Brain microvascular endothelial cell (primary cell): Measurements from ENCODE around the gene RAB20.
"Not testable (repeated sequence)": the region's sequence is repeated elsewhere in the genome, so short reads cannot be mapped to it uniquely, and the experiment has no call there.

ENCODE experiments used
- DNase-seq: peaks from one replicate; pipeline ENCODE4 v3.0.0-alpha.2; 2020
- H3K27ac ChIP-seq: fragments of 250-450 bp; sonication (Bioruptor Pico); 2 replicates; pipeline ENCODE4 v1.5.1; 2020; ENCODE audit warnings: mild to moderate bottlenecking, moderate library complexity
- H3K27me3 ChIP-seq: fragments of 250-450 bp; sonication (Bioruptor Pico); replicated peaks from 2 replicates; pipeline ENCODE4 v1.5.1; 2020; ENCODE audit warnings: mild to moderate bottlenecking
- H3K36me3 ChIP-seq: fragments of 250-450 bp; sonication (Bioruptor Pico); replicated peaks from 2 replicates; pipeline ENCODE4 v1.5.1; 2020; ENCODE audit warnings: mild to moderate bottlenecking
- H3K4me3 ChIP-seq: 2 replicates; pipeline ENCODE4 v1.5.1; 2011; ENCODE audit warnings: low read depth, mild to moderate bottlenecking, control low read depth, low read length, moderate library complexity
- CTCF ChIP-seq: IDR thresholded peaks from 2 replicates; pipeline ENCODE4 v1.5.1; 2011; ENCODE audit warnings: low read depth, mild to moderate bottlenecking, moderate library complexity, low read length, control low read depth, inconsistent platforms; ENCODE audit errors: missing control alignments
- in situ Hi-C: cut with HindIII; loops from 2 replicates; pipeline ENCODE4 v1.10.0; 2017; ENCODE audit warnings: low sequenced_read_pairs, low pct_ligation_motif_present

The RAB20 gene, protein sequence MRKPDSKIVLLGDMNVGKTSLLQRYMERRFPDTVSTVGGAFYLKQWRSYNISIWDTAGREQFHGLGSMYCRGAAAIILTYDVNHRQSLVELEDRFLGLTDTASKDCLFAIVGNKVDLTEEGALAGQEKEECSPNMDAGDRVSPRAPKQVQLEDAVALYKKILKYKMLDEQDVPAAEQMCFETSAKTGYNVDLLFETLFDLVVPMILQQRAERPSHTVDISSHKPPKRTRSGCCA

DNA sequence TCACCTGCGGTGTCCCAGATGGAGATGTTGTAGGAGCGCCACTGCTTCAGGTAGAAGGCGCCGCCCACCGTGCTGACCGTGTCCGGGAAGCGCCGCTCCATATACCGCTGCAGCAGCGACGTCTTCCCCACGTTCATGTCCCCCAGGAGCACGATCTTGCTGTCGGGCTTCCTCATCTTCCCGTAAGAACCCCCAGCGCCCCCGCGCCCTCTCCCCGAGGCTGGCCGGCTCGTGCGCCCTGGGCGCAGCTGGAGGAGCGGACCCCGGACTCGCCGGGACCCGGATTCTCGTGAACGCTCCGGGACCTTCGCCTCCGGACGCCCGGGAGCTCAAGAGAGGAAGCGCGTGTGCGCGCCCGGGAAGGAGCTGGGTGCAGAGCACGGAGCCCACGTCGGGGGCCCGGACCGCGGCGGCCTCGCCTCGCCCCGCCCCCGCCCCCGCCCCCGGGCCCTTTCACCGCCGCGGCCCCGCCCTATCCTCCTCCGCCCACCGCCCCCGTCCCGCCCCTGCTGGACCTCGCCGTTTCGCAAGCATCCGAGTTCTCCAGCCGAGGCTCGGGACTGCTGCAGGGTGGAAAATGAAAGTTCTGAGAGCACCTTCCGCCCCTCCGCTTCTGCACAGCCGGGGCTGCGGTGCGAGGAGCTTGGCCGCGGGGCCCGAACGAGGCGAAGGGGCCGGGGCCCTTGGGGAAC, at the start of gene RAB20:
Gene RAB20, minus strand, starts transcription at position 379 of the 692 bp plus-strand sequence. Its CDS starts 203 bp downstream, at position 176.
- peak; percentile 72 for DNase-seq
- no peaks in the 10 kb centered on the region for H3K36me3 ChIP-seq
- in situ Hi-C loops = no loop called here
- peak within 1 kb of the TSS; percentile 78 for H3K4me3 ChIP-seq
- peak within 1 kb of the TSS; percentile 2 for H3K27ac ChIP-seq
- no peaks in the 10 kb centered on the region for H3K27me3 ChIP-seq
- TF ChIP-seq CTCF = no peak

GRCh38 chr13:110610955-110611595, 49.6 kb upstream of the RAB20 start:
- no peak overlapping the region for H3K27ac ChIP-seq
- H3K4me3 ChIP-seq = no peak overlapping the region
- peaks cover 2% of the 10 kb centered on the region for H3K36me3 ChIP-seq
- in situ Hi-C loops = no loop called here
- no peak for DNase-seq
- H3K27me3 ChIP-seq = no peaks in the 10 kb centered on the region
- no peak for TF ChIP-seq CTCF

GRCh38 chr13:110607675-110608224, 46.2 kb upstream of the RAB20 start:
- TF ChIP-seq CTCF = no peak
- H3K27ac ChIP-seq = no peak overlapping the region
- no peaks in the 10 kb centered on the region for H3K36me3 ChIP-seq
- H3K27me3 ChIP-seq = no peaks in the 10 kb centered on the region
- no peak for DNase-seq
- H3K4me3 ChIP-seq = no peak overlapping the region
- in situ Hi-C loops = no loop called here

DNA sequence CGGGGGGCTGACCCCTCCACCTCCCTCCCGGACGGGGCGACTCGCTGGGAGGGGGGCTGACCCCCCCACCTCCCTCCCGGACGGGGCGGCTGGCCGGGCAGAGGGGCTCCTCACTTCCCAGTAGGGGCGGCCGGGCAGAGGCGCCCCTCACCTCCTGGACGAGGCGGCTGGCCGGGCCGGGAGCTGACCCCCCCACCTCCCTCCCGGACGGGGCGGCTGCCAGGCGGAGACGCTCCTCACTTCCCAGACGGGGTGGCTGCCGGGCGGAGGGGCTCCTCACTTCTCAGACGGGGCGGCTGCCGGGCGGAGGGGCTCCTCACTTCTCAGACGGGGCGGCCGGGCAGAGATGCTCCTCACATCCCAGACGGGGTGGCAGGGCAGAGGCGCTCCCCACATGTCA, 44.8 kb upstream of the RAB20 start:
- in situ Hi-C loops, DNase-seq, H3K4me3 ChIP-seq: not testable (repeated sequence)

DNA sequence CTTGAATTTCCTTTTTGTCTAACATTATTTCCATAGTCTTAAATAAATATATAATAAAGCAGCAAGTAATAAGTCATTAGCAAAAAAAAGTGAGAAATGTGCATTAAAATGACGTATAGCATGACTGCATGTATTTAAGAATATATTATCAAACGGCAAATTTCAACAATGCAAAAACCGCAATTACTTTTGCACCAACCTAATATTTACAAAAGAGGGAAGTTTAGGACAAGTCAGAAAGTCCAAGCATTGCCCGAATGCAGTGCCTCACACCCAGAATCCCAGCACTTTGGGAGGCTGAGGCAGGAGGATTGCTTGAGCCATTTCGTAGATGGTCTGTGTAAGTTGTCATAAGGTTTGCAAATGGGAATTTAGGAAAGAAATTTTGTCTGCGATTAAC, 43.6 kb upstream of the RAB20 start:
- no peak for TF ChIP-seq CTCF
- Histone ChIP-seq H3K4me3 (no peak overlapping the region), H3K27me3 (no peaks in the 10 kb centered on the region), H3K27ac (no peak overlapping the region), H3K36me3 (no peaks in the 10 kb centered on the region)
- in situ Hi-C loops = no loop called here
- DNase-seq = no peak

More for the DNA sequence above, 44.8 kb upstream of the RAB20 start:
- not testable (repeated sequence) for H3K36me3 ChIP-seq, H3K27ac ChIP-seq, H3K27me3 ChIP-seq

- Histone ChIP-seq H3K27ac (no peak overlapping the region), H3K4me3 (no peak overlapping the region), H3K36me3 (no peaks in the 10 kb centered on the region), H3K27me3 (no peaks in the 10 kb centered on the region)
- no peak for TF ChIP-seq CTCF
- in situ Hi-C loops = no loop called here
- no peak for DNase-seq
Measured at GRCh38 chr13:110600980-110601379, 39.5 kb upstream of the RAB20 start.
